GM20000 (cell line): ENCODE measurements around the gene ANKRD24.
"Not testable (repeated sequence)": the region's sequence is repeated elsewhere in the genome, so short reads cannot be mapped to it uniquely, and the experiment has no call there.

Experiments used
- DNase-seq: peaks from one replicate; pipeline ENCODE4 v3.0.0; 2012; ENCODE audit warnings: low spot score
- CTCF ChIP-seq: IDR thresholded peaks from 2 replicates; pipeline ENCODE4 v1.5.1; 2012; ENCODE audit warnings: mild to moderate bottlenecking, control low read depth; ENCODE audit errors: extremely low read depth, missing control alignments

ANKRD24 gene

GRCh38 chr19:4144666-4145249, 37.7 kb upstream of the ANKRD24 start:
- DNase-seq: no peak

GRCh38 chr19:4149518-4150288, 32.8 kb upstream of the ANKRD24 start:
- TF ChIP-seq CTCF: no peak
- no peak for DNase-seq

More at GRCh38 chr19:4144666-4145249, 37.7 kb upstream of the ANKRD24 start:
- no peak for TF ChIP-seq CTCF

GRCh38 chr19:4151623-4152022, 30.9 kb upstream of the ANKRD24 start:
- no peak for TF ChIP-seq CTCF
- DNase-seq: no peak

GRCh38 chr19:4152241-4152998, 30.1 kb upstream of the ANKRD24 start:
- TF ChIP-seq CTCF: no peak
- DNase-seq: no peak

GRCh38 chr19:4154571-4155312, 27.7 kb upstream of the ANKRD24 start:
- no peak for DNase-seq
- no peak for TF ChIP-seq CTCF

- no peak for TF ChIP-seq CTCF
- no peak for DNase-seq
Measured at GRCh38 chr19:4157164-4157563, 25.3 kb upstream of the ANKRD24 start.

GRCh38 chr19:4157971-4158370, 24.5 kb upstream of the ANKRD24 start:
- DNase-seq: not testable (repeated sequence)
